ENCODE results near the gene TMEM86A.

DNA sequence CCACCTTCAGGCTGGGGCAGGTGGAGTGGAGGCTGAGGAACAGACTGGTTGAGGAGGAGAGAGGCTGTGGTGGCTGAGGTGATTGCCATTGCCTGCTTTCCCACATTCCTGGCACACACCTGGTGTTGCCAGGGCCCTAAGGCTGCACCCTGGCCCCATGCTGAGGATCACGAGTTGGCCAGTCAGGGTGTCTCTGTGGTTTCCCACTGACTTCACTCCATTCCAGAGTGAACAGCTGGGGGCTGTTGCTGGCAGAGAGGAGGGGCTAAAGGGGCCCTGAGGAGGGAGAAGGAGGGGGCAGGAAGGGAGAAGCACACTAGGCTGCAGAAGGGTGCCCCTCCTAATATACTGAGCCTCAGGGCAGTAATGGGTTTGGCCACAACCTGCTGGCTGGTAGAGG is 1.8 kb downstream of the TMEM86A start:
- no peak for TF ChIP-seq EP300 (IDR thresholded peaks at IDR 0.05)
- no peak for TF ChIP-seq POLR2AphosphoS5 (IDR thresholded peaks at IDR 0.05)
- TF ChIP-seq, protein P1, sequence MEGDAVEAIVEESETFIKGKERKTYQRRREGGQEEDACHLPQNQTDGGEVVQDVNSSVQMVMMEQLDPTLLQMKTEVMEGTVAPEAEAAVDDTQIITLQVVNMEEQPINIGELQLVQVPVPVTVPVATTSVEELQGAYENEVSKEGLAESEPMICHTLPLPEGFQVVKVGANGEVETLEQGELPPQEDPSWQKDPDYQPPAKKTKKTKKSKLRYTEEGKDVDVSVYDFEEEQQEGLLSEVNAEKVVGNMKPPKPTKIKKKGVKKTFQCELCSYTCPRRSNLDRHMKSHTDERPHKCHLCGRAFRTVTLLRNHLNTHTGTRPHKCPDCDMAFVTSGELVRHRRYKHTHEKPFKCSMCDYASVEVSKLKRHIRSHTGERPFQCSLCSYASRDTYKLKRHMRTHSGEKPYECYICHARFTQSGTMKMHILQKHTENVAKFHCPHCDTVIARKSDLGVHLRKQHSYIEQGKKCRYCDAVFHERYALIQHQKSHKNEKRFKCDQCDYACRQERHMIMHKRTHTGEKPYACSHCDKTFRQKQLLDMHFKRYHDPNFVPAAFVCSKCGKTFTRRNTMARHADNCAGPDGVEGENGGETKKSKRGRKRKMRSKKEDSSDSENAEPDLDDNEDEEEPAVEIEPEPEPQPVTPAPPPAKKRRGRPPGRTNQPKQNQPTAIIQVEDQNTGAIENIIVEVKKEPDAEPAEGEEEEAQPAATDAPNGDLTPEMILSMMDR (IDR thresholded peaks at IDR 0.05) = no peak
